SH-SY5Y (cell line): ENCODE results near the gene WHRN.

Source experiments
- GATA2 ChIP-seq: IDR thresholded peaks from 2 replicates; pipeline ENCODE4 v1.6.1; 2011; ENCODE audit warnings: mild to moderate bottlenecking, low read depth, low read length
- GATA3 ChIP-seq: IDR thresholded peaks from 2 replicates; pipeline ENCODE4 v1.6.1; 2011; ENCODE audit warnings: low read depth, mild to moderate bottlenecking, low read length, moderate library complexity

The WHRN gene

DNA sequence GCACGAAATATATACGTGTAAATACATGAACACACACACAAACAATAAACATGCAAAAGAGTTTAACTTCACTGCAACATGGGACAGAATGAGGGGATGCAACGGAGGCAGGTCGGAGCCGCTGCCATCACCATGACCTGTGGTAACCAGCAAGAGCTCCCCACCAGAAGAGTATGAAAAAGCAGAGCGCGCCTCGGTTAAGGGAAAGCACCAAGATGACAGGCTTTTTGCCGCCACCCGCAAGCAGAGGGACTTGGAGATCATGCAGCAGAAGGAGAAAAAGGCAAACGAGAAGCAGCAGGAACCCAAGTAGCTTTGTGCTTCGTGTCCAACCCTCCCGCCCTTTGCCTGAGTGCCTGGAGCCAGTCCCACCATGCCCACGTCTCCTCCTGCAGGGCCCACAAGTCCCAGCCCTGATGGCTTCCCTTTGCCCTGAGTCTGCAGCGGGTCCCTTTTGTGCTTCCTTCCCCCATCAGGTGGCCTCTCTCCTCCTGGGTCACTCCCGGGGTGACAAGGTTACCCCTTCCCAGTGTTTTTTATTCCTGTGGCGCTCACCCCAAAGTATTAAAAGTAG lies 13.8 kb downstream of the WHRN start:
- no peak for TF ChIP-seq GATA2
- no peak for TF ChIP-seq GATA3

DNA sequence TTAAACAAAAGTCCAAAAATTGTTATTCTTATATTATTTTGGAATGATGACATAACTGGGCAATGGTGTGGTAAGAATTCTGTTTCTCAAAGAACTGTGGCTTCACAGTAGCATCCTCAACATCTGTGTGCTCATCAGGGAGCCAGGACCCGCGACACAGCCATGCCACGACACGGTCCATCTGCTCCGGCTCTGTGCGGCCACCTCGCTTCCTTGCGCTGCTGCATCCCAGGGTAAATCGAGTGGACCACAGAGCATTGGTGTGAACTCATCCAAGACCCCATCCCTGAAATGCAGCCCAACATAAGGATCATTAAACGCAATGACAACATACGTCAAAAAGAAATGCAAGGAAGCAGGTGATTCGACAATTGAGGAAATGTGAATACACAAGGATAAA lies 15.3 kb downstream of the WHRN start:
- TF ChIP-seq GATA2 (no peak), GATA3 (no peak)

DNA sequence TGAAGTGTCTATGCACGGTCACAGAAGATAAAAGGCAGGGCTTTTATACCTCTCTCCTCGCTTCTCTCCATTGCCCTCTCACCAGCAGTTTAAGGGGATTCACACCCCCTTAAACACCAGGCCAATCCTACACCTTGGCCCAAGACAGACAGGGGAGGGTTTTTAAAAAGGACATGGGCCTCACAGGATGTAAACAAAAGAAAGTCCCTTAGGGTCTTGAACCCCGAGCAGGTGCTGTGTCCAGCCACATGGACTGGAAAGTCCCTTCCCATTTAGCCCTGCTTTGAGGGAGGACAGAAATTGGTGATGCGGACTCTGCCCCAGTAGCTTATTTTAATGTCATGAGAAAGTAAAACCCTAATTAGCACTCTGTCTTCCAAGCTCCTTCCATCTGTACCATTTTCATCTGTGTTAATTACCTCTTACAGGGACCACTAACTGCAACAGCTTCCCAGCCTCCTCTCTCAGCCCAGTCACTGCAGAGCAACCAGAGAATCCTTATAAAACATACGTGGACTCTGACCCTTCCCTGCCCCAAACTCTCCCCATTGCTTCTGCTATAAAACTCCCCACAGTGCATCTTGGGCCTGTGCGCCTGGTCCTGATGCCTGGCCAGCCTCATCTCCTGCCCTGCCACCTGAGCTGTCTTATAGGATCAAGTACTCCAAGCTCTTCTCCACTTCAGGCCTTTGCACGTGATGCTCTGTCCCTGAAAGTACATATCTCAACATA lies 16.7 kb downstream of the WHRN start:
- TF ChIP-seq GATA2: no peak
- TF ChIP-seq GATA3: no peak

DNA sequence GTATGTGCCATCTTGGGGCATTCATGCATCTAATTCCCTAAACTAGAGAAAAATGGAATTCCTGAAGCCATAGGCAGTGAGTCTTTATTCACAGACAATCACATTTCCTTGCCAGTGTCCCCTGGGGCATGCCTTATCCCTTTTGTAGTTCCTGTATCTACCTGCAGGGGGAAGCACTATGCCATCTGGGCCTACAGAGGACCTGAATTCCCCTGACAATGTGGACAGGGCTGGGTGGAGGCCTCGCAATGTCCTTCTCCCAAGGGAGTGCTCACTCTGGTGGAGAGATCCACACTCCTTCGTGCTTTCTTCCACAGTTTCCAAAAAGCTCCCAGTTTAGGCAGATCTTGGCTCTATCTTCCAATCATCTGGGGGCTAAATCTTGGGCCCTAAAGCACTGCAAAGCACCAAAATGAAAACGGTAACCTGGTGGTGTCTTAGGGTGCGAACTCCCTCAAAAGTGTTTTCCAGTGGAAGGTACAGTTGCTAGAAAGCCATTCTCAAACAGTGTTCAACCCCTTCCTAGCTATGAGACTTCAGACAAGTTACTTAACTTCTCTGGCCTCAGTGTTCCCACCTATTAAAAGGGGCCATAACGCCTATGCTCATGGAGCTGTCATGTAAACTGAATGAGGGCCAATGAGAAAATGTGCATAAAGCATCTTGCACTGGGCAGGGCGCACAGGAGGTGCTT lies 17.5 kb downstream of the WHRN start:
- no peak for TF ChIP-seq GATA3
- no peak for TF ChIP-seq GATA2

DNA sequence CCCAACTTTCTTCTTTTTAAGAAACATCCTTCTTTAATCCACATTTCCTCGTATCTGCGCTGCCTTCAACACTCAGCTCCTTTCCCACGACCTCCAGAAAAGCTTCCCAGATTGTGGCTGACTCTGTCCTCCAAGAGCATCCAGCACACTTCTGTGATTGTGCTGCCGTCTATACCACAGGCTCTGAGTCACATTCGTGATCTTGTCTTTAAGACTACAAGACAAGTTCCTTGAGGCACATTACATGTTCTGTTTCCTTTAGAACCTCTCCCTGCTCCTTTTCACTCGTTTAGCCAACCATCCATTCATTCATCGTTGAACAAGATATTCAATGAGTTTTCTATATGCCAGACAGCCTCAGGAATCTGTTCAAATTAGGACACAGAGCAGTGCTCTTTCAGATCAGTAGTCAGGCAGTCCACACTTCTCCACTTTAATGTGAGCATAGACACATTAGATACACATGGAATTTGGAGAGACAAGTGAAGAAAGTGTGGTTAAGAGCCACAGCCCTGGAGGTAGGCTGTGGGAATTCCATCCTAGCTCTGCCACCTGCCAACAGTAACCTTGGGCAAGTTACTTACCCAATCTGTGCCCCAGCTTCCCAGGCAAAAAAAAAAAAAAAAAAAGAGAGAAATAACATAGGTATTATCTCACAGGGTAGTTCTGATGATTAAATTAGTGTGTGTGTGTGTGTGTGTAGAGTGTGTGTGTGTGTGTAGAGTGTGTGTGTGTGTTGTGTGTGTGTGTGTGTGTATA lies 18.9 kb downstream of the WHRN start:
- TF ChIP-seq GATA2 (no peak), GATA3 (no peak)

DNA sequence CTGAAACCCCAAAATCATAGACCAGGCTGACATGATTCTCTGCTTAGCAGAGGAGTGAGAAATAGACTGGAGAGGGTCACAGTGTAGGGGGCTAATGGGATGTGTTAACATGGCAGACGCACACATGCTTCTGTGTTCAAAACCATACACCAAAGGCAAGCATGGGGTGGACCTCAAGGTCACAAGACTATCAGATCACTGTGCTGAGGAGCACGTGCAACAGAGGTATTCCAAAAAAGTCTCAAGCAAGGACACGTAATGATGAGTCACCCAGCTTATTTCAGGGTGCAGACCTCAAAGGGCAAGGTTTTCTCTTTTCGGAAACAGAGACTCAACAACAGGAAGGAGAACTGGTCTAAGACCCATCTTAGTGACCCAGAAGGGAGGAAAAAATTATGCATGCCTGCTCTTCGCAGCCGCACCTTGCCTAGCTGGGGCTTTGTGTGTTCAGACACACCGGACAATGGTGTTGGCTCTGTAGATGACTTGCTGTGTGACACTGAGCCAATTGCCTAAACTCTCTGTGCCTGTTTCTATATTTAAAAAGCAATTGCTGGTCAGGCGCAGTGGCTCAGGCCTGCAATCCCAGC lies 20.3 kb downstream of the WHRN start:
- no peak for TF ChIP-seq GATA2
- TF ChIP-seq GATA3: no peak

DNA sequence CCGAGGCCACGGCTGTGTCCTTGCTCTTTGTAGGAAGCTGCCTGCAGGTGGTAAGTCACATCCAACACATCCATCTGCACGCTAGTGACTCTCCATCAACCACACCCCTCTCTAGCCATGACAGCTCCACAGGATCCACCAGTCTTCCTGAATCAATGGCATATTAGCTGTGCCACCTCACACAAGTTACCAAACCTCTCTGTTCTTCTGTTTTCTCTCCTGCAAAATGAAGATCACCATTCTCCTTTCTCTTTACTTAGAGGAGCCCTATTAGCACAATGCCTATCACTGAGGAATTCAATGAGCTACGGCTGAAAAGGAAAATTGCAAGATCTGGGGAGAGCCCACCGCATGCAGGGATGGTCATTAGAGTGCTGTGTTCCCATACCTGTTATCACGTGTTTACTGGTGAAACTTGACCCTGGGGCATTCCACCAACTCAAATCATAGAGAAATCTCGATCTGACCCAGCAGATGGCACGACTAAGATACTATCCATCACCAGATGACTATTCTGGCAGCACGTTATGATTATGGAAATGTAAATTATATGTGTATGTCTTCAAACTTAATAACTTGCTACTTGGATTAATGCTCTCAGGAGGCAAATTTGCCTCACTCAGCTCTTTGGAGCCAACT lies 20.9 kb downstream of the WHRN start:
- TF ChIP-seq GATA3: no peak
- peak; percentile 23; the same call in 1 of the 2 replicates for TF ChIP-seq GATA2

DNA sequence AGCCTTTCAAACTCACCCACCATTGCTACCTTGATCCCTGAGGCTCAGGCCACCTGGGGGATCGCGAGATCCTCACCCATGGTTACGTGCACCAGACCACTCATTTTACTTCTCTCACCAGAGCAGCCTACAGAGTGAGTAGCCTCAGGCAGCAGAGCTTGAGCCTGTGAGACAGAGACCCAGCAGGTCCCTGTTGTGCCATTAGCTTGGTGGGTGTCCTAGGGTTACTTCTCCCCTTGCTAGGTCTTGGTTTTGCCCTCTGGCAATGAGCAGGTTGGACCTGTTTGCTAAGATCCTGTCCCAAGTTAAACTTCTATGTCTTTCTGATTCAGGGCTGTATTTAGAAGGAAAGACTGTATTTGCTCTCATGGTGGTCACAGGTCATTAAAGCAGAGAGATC lies 21.8 kb downstream of the WHRN start:
- TF ChIP-seq GATA2 (no peak), GATA3 (no peak)

DNA sequence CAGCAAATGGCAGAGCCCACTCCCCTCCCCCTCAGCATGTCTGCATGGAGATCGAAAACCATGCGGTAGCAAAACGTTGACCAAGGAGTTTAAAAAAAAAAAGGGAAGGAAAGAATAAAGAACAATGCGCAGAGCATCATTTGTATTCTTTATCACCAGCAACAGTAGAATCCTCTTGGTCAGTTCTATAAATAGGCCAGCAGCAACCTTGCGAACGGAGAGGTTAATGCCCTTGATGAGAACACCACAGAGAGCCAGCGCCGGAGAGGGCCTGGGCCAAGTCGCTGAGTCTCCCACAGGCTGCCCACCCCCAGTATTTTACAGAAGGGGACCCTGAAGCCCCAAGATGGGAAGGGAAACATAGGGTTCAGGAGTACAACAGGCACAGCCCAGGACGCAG lies 22.7 kb downstream of the WHRN start:
- TF ChIP-seq GATA2 (no peak), GATA3 (no peak)

DNA sequence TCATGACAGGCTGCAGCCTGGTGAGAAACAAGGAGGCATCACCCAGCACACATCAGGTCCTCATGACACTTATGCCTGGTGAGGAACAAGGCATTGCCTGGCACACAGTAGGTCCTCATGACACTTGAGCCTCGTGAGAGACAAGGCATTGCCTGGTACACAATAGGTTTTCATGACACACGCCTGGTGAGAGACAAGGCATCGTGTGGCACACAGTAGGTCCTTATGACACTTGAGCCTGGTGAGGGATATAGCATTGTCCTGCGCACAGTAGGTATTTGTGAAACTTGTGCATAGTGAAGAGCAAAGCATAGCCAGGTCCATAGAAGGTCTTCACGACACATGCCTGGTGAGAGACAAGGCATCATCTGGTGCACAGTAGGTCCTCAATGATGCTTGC lies 23.5 kb downstream of the WHRN start:
- TF ChIP-seq GATA2 (no peak), GATA3 (no peak)

DNA sequence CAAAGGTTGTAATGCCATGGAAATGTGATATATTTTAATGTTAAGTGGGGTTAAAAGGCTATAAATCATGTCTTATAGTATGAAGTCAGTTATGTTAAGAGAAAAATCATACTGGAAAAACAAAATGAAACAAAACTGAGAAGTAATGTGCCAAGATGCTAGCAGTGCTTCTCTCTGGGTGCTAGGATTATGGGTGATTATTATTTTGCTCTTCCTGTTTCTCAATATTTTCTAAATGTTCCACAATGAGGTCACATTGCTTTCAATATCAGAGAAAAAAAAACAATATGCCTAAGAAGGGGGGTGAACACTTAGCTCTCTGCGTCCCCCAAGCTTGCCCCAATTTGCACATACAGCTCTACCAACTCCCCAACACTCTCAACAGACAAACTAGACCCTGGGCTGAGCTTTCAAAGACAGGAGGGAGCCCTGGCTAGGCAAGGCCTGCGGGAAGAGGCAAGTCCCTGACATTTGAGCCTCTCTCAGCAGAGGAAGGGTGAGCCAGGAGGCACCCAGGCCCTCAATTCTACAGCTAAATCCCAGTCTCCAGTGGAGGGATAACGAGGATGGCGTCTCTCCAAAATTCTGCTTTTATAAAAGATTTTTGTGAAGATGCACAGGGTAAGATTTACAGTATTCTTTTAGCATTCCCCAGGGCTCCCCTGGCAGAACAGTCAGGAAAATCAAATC lies 24.4 kb downstream of the WHRN start:
- TF ChIP-seq GATA2 (no peak), GATA3 (no peak)

DNA sequence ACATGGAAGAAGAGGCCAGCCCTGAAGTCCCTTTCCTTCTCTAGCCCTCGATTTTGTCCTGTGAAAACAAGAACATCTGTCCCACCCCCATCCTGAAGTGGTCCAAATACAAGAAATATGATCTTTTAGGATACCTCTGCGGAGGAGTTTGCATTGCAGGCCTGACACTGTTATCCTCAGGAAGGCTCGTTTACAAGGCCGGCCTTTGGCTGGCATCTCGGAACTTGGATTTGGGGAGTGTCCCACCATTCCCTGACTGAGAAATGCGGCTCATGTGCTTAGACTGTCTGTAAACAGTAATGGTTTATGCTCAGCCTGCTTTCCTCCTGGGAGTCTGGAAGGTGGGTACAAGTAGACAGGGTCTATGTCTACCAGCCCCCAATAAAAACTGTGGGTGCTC lies 26.4 kb downstream of the WHRN start:
- TF ChIP-seq GATA2 (no peak), GATA3 (no peak)

DNA sequence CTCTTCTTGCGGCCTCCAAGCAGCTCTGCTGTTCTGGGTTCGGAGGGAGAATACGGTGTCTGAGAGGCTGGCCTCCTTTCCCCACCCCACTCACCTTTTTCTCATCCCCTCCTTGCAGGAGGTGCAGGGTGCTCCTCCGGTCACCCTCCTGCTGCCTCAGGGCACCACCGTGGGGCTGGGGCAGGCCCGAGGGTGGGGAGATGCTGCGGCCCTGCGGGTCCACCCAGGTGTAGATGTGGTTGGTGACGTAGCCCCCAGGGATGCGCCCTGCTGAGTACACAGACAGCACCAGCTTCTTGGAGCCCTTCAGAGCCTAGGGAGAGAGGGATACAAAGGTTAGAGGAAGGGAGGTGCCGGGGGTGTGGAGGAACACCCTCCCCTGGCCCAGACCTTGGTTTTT lies 26.8 kb downstream of the WHRN start:
- TF ChIP-seq GATA2 (no peak), GATA3 (no peak)
